ENCODE results near the gene SYNDIG1L. TPM values are rescaled to one million over a fixed set of nuclear protein-coding genes. Genes with fewer than 3 reads are reported as not detected.
A peak's percentile ranks its signal among the peaks of the same experiment; 100 is the strongest.

SYNDIG1L gene
- total and polyA plus RNA-seq, 2 of the 8 experiments (the other 6 are each of a cell fraction or from before 2014, with no cell fraction given), result 3.0 to 3.2 TPM

DNA sequence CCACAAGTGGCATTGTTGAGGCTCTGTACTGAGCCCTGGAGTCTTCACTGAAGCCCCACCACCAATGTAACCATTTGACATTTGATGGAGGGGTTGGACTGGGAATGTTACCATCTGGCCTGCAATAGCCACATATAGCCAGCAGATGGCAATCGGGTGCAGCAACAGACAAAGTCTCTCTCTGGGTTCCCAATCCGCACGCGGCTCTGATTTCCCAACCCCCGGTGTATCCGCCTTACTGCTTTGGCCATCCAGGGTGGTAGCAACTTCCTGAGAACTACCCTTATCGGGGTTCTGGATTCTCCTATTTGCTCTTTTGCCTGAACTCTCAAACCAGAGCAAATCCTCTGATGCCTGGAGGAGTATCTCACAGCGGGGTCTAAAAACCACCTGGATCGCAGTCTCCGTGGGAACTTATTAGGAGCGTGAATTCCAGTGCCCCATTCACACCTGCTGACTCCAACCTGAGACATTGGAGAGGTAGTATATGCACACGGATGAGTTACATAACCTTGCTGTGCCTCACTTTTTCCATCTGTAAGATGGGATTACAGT lies 63.6 kb downstream of the SYNDIG1L start:
- FAIRE-seq (peak; percentile 99), DNase-seq (ENCODE audit: low read depth in 1 of 2, low spot score in 2 of 2) (peak; percentile 77 to 96)
- Histone ChIP-seq H2BK20ac (ENCODE audit: low read length) (no peak overlapping the region; the same call in 1 of the 2 replicates), H2BK120ac (replicated peaks; ENCODE audit: low read depth, low read length) (no peak overlapping the region), H2AK5ac (ENCODE audit: low read depth, low read length) (no peak overlapping the region), H3K14ac (ENCODE audit: insufficient read length) (no peak overlapping the region), H3K4me3 (ENCODE audit: extremely low read depth in 1 of 4, insufficient read depth in 2 of 4, low read depth in 3 of 4, low read length in 4 of 4) (no peak overlapping the region), H3K4ac (replicated peaks; ENCODE audit: insufficient read length, low read depth, low read length) (no peak overlapping the region), H3K36me3 (ENCODE audit: control insufficient read depth in 2 of 4, insufficient read depth in 4 of 4, low read length in 3 of 4) (peaks cover 17 to 37% (median 21%) of the 10 kb centered on the region in 4 experiments), H3K9me3 (ENCODE audit: insufficient read depth in 2 of 2, low read depth in 1 of 2, low read length in 1 of 2) (no peaks in the 10 kb centered on the region), H2BK5ac (ENCODE audit: low read depth, low read length) (no peak overlapping the region), H2BK15ac (ENCODE audit: low read length) (no peak overlapping the region), H4K8ac (ENCODE audit: extremely low read depth, insufficient read depth, low read length) (no peak overlapping the region), H4K20me1 (replicated peaks in 1 of 2; ENCODE audit: control insufficient read depth in 1 of 2, insufficient read depth in 2 of 2, low read length in 2 of 2) (peaks cover 27 to 34% of the 10 kb centered on the region in 2 experiments), H3K79me2 (ENCODE audit: control insufficient read depth in 1 of 2, insufficient read depth in 2 of 2, low read length in 2 of 2) (peaks cover 4 to 48% of the 10 kb centered on the region in 2 experiments; a peak in 3 of 4 replicates), H3K18ac (ENCODE audit: extremely low read depth, low read length) (no peak overlapping the region), H4K91ac (replicated peaks; ENCODE audit: insufficient read length, low read length) (no peak overlapping the region), H3K9ac (replicated peaks in 1 of 4; ENCODE audit: extremely low read depth in 1 of 4, low read depth in 3 of 4, low read length in 3 of 4) (no peak overlapping the region), H3K27me3 (replicated peaks in 1 of 4; ENCODE audit: control insufficient read depth in 3 of 4, extremely low read depth in 1 of 4, insufficient read depth in 3 of 4, low read length in 3 of 4) (no peaks in the 10 kb centered on the region), H3K27ac (ENCODE audit: low read depth, low read length) (no peak overlapping the region), H3K4me2 (ENCODE audit: insufficient read depth in 1 of 2, low read depth in 2 of 2, low read length in 2 of 2) (peak overlapping the region in 1 of 2 experiments; percentile 19; a peak in 1 of 4 replicates), H3K23me2 (ENCODE audit: low read depth, low read length) (no peaks in the 10 kb centered on the region), H3K23ac (ENCODE audit: insufficient read length) (no peak overlapping the region), H3K4me1 (replicated peaks in 1 of 4; ENCODE audit: control insufficient read depth in 3 of 4, insufficient read depth in 4 of 4, low read length in 3 of 4) (peaks cover 11 to 31% (median 14%) of the 10 kb centered on the region in 4 experiments), H3K79me1 (ENCODE audit: low read depth, low read length) (peaks cover 10% of the 10 kb centered on the region), H3K56ac (replicated peaks; ENCODE audit: insufficient read length, low read depth, low read length) (no peak overlapping the region), H2AFZ (ENCODE audit: low read length) (no peak overlapping the region), H2BK12ac (ENCODE audit: low read depth, low read length) (no peak overlapping the region), H4K5ac (ENCODE audit: insufficient read length, low read depth, low read length) (no peak overlapping the region)
- POLR2A ChIA-PET (ENCODE audit: partially characterized antibody), result interaction anchor here (1.1 to 8.9 kb wide), 5 partner anchors 17 to 122 kb away, joined by 3 to 200 read pairs (median 11); partner anchors contain the start of gene VRTN
- CTCF ChIA-PET (ENCODE audit: partially characterized antibody), result interaction anchor here (0.8 to 5.9 kb wide), 10 partner anchors 8 to 128 kb away, joined by 3 to 60 read pairs (median 5); partner anchors contain the start of gene SYNDIG1L
- WGBS, 2 experiments (ENCODE audit: extremely low coverage in 1 of 2, insufficient coverage in 1 of 2, insufficient read length in 1 of 2, insufficient replicate concordance in 2 of 2, low coverage in 1 of 2, low lambda C conversion rate in 2 of 2, missing lambda C conversion rate in 1 of 2), result 42% methylated on average over 12 of the region's 12 CpGs; no CpG with 5 or more reads in 1 of the 2 experiments
- TF ChIP-seq, protein P1, sequence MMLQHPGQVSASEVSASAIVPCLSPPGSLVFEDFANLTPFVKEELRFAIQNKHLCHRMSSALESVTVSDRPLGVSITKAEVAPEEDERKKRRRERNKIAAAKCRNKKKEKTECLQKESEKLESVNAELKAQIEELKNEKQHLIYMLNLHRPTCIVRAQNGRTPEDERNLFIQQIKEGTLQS (IDR thresholded peaks at IDR 0.05; ENCODE audit: insufficient read depth, low read depth, low read length), result no peak
- TF ChIP-seq RBBP5 (IDR thresholded peaks at IDR 0.05; ENCODE audit: borderline replicate concordance, low read depth, low read length), result no peak
- peak; percentile 88 for TF ChIP-seq CEBPB (IDR thresholded peaks at IDR 0.05; ENCODE audit: low read depth, low read length)
- TF ChIP-seq CREB1 (IDR thresholded peaks at IDR 0.05), result 0 out of 2 replicates have a peak, but pooled peaks have one; percentile 36
- peak; percentile 83 for TF ChIP-seq POLR2AphosphoS5 (IDR thresholded peaks at IDR 0.05; ENCODE audit: low read depth, low read length)
- no peak for TF ChIP-seq POU5F1 (IDR thresholded peaks at IDR 0.05; ENCODE audit: low read depth, low read length)
- TF ChIP-seq CHD2 (IDR thresholded peaks at IDR 0.05; ENCODE audit: low read length), result peak; percentile 61; the same call in 1 of the 2 replicates
- TF ChIP-seq CHD1 (IDR thresholded peaks at IDR 0.05; ENCODE audit: low read depth, low read length), result no peak
- no peak for TF ChIP-seq RFX5 (IDR thresholded peaks at IDR 0.05; ENCODE audit: borderline replicate concordance, low read depth, low read length)
- TF ChIP-seq FOSL1 (IDR thresholded peaks at IDR 0.05; ENCODE audit: insufficient read depth, low read depth, low read length), result no peak
- TF ChIP-seq TBP (IDR thresholded peaks at IDR 0.05; ENCODE audit: low read depth, low read length), result no peak; the same call in 1 of the 2 replicates
- peak; percentile 69; the same call in 1 of the 2 replicates for TF ChIP-seq YY1 (IDR thresholded peaks at IDR 0.05; ENCODE audit: low read depth, low read length)
- TF ChIP-seq MAFK (IDR thresholded peaks at IDR 0.05; ENCODE audit: low read depth, low read length), result no peak; the same call in 1 of the 2 replicates
- no peak for TF ChIP-seq SRF (IDR thresholded peaks at IDR 0.05; ENCODE audit: low read depth, low read length)

Measured in H1 (cell line).